ENCODE measurements around the gene GRIPAP1. TPM values are rescaled to one million over a fixed set of nuclear protein-coding genes. Genes with fewer than 3 reads are reported as not detected.

GRIPAP1 gene
- total and polyA plus RNA-seq, 2 donors: 16.1 to 27.9 TPM

- Histone ChIP-seq H3K4me3 (ENCODE audit: low read depth, low read length) (no peak overlapping the region), H3K27ac (ENCODE audit: low read depth) (no peak overlapping the region), H3K36me3 (ENCODE audit: insufficient read depth) (no peaks in the 10 kb centered on the region), H3K4me1 (ENCODE audit: insufficient read depth) (no peaks in the 10 kb centered on the region)
- DNase-seq (ENCODE audit: extremely low spot score): no peak
- WGBS: 95% methylated on average over 14 of the region's 14 CpGs
Measured at GRCh38 chrX:48965959-48966358, 36.1 kb downstream of the GRIPAP1 start.

- Histone ChIP-seq H3K27ac (ENCODE audit: low read depth) (no peak overlapping the region), H3K4me1 (ENCODE audit: insufficient read depth) (no peaks in the 10 kb centered on the region), H3K36me3 (ENCODE audit: insufficient read depth) (no peaks in the 10 kb centered on the region), H3K4me3 (ENCODE audit: low read depth, low read length) (no peak overlapping the region)
- WGBS: 22% methylated on average over 5 of the region's 5 CpGs
- peak; percentile 41 for DNase-seq (ENCODE audit: extremely low spot score)
Measured at GRCh38 chrX:48961585-48962091, 40.4 kb downstream of the GRIPAP1 start.

- WGBS: 89% methylated on average over 2 of the region's 2 CpGs
- no peak for DNase-seq (ENCODE audit: extremely low spot score)
- Histone ChIP-seq H3K4me1 (ENCODE audit: insufficient read depth) (no peaks in the 10 kb centered on the region), H3K36me3 (ENCODE audit: insufficient read depth) (no peaks in the 10 kb centered on the region), H3K4me3 (ENCODE audit: low read depth, low read length) (no peak overlapping the region), H3K27ac (ENCODE audit: low read depth) (no peak overlapping the region)
Measured at GRCh38 chrX:48960291-48960690, 41.8 kb downstream of the GRIPAP1 start.

GRCh38 chrX:48958635-48959094 lies 43.4 kb downstream of the GRIPAP1 start:
- H3K4me3 ChIP-seq (ENCODE audit: low read depth, low read length): peak overlapping the region; percentile 7
- no peaks in the 10 kb centered on the region for H3K36me3 ChIP-seq (ENCODE audit: insufficient read depth)
- DNase-seq (ENCODE audit: extremely low spot score): no peak
- H3K27ac ChIP-seq (ENCODE audit: low read depth): peak overlapping the region; percentile 71
- H3K4me1 ChIP-seq (ENCODE audit: insufficient read depth): no peaks in the 10 kb centered on the region
- under 1% methylated on average over 21 of the region's 21 CpGs for WGBS

- under 1% methylated on average over 63 of the region's 66 CpGs for WGBS
- DNase-seq (ENCODE audit: extremely low spot score): peak; percentile 93
- no peaks in the 10 kb centered on the region for H3K4me1 ChIP-seq (ENCODE audit: insufficient read depth)
- H3K27ac ChIP-seq (ENCODE audit: low read depth): peak overlapping the region; percentile 89
- peak overlapping the region; percentile 88 for H3K4me3 ChIP-seq (ENCODE audit: low read depth, low read length)
- no peaks in the 10 kb centered on the region for H3K36me3 ChIP-seq (ENCODE audit: insufficient read depth)
Measured at GRCh38 chrX:48957827-48958634, 44.0 kb downstream of the GRIPAP1 start.

- Histone ChIP-seq H3K4me3 (ENCODE audit: low read depth, low read length) (peak within 1 kb of the TSS; percentile 88), H3K27ac (ENCODE audit: low read depth) (peak within 1 kb of the TSS; percentile 89), H3K4me1 (ENCODE audit: insufficient read depth) (no peaks in the 10 kb centered on the region), H3K36me3 (ENCODE audit: insufficient read depth) (no peaks in the 10 kb centered on the region)
- 1% methylated on average over 50 of the region's 53 CpGs for WGBS
- no peak for DNase-seq (ENCODE audit: extremely low spot score)
Measured at GRCh38 chrX:48957477-48957826, 44.6 kb downstream of the GRIPAP1 start, which contains the start of gene OTUD5. OTUD5 (minus strand) TSS chrX:48957607; CDS start chrX:48957570, 37 bp downstream.

- 1% methylated on average over 58 of the region's 61 CpGs for WGBS
- Histone ChIP-seq H3K4me3 (ENCODE audit: low read depth, low read length) (peak overlapping the region; percentile 88), H3K4me1 (ENCODE audit: insufficient read depth) (no peaks in the 10 kb centered on the region), H3K27ac (ENCODE audit: low read depth) (peak overlapping the region; percentile 88), H3K36me3 (ENCODE audit: insufficient read depth) (no peaks in the 10 kb centered on the region)
- no peak for DNase-seq (ENCODE audit: extremely low spot score)
Measured at GRCh38 chrX:48956728-48957414, 45.2 kb downstream of the GRIPAP1 start.

- Histone ChIP-seq H3K36me3 (ENCODE audit: insufficient read depth) (peaks cover 2% of the 10 kb centered on the region), H3K4me1 (ENCODE audit: insufficient read depth) (no peaks in the 10 kb centered on the region), H3K4me3 (ENCODE audit: low read depth, low read length) (no peak overlapping the region), H3K27ac (ENCODE audit: low read depth) (no peak overlapping the region)
- 100% methylated on average over 1 of the region's 1 CpG for WGBS
- no peak for DNase-seq (ENCODE audit: extremely low spot score)
Measured at GRCh38 chrX:48948589-48948988, 53.5 kb downstream of the GRIPAP1 start.

- 51% methylated on average over 8 of the region's 8 CpGs for WGBS
- H3K4me1 ChIP-seq (ENCODE audit: insufficient read depth): no peaks in the 10 kb centered on the region
- DNase-seq (ENCODE audit: extremely low spot score): no peak
- no peak overlapping the region for H3K4me3 ChIP-seq (ENCODE audit: low read depth, low read length)
- H3K27ac ChIP-seq (ENCODE audit: low read depth): no peak overlapping the region
- peaks cover 2% of the 10 kb centered on the region for H3K36me3 ChIP-seq (ENCODE audit: insufficient read depth)
Measured at GRCh38 chrX:48945517-48946348, 56.3 kb downstream of the GRIPAP1 start.

GRCh38 chrX:48942895-48943294 lies 59.2 kb downstream of the GRIPAP1 start:
- WGBS: 93% methylated on average over 2 of the region's 2 CpGs
- Histone ChIP-seq H3K36me3 (ENCODE audit: insufficient read depth) (peaks cover 2% of the 10 kb centered on the region), H3K27ac (ENCODE audit: low read depth) (no peak overlapping the region), H3K4me3 (ENCODE audit: low read depth, low read length) (no peak overlapping the region), H3K4me1 (ENCODE audit: insufficient read depth) (no peaks in the 10 kb centered on the region)
- no peak for DNase-seq (ENCODE audit: extremely low spot score)

GRCh38 chrX:48940404-48940955 lies 61.6 kb downstream of the GRIPAP1 start:
- Histone ChIP-seq H3K27ac (ENCODE audit: low read depth) (no peak overlapping the region), H3K36me3 (ENCODE audit: insufficient read depth) (peaks cover 2% of the 10 kb centered on the region), H3K4me1 (ENCODE audit: insufficient read depth) (no peaks in the 10 kb centered on the region), H3K4me3 (ENCODE audit: low read depth, low read length) (no peak overlapping the region)
- 89% methylated on average over 2 of the region's 2 CpGs for WGBS
- DNase-seq (ENCODE audit: extremely low spot score): no peak

- peaks cover 2% of the 10 kb centered on the region for H3K36me3 ChIP-seq (ENCODE audit: insufficient read depth)
- no peak for DNase-seq (ENCODE audit: extremely low spot score)
- WGBS: 83% methylated on average over 3 of the region's 3 CpGs
- H3K4me1 ChIP-seq (ENCODE audit: insufficient read depth): no peaks in the 10 kb centered on the region
- no peak overlapping the region for H3K4me3 ChIP-seq (ENCODE audit: low read depth, low read length)
- no peak overlapping the region for H3K27ac ChIP-seq (ENCODE audit: low read depth)
Measured at GRCh38 chrX:48939524-48940228, 62.4 kb downstream of the GRIPAP1 start.

Data from urinary bladder (tissue), 4 donors.